ENCODE measurements around the gene MPC1.

DNA sequence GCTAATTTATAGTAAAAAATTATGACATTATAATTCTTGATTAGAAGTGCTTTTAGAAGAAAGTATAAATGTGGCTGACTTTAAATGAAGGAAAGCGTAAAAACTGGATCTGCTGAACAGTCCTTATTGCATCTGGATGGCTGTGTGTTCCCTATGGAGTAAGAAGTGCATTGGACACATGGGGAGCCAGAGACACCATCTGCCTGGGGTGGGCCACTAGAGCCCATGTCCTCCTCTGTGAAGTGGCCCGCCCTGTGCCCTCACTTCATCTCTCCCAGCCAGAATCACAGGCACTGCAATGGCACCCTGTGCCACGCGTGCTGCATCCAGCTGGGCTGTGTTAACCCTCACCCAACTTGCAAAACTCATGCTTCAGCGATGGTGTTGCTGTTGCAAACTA, 27.2 kb downstream of the MPC1 start:
- TF ChIP-seq, protein P1, sequence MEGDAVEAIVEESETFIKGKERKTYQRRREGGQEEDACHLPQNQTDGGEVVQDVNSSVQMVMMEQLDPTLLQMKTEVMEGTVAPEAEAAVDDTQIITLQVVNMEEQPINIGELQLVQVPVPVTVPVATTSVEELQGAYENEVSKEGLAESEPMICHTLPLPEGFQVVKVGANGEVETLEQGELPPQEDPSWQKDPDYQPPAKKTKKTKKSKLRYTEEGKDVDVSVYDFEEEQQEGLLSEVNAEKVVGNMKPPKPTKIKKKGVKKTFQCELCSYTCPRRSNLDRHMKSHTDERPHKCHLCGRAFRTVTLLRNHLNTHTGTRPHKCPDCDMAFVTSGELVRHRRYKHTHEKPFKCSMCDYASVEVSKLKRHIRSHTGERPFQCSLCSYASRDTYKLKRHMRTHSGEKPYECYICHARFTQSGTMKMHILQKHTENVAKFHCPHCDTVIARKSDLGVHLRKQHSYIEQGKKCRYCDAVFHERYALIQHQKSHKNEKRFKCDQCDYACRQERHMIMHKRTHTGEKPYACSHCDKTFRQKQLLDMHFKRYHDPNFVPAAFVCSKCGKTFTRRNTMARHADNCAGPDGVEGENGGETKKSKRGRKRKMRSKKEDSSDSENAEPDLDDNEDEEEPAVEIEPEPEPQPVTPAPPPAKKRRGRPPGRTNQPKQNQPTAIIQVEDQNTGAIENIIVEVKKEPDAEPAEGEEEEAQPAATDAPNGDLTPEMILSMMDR (IDR thresholded peaks at IDR 0.05), result no peak
- TF ChIP-seq POLR2A (IDR thresholded peaks at IDR 0.05), result no peak

Data from right lobe of liver (tissue), 4 donors.